GM18870 (cell line): ENCODE results near the gene PROX2.

Experiments used
- ATAC-seq: cut with Tn5 transposase; IDR thresholded peaks from one replicate; pipeline ENCODE4 v1.9.1; 2021; ENCODE audit warnings: moderate library complexity; ENCODE audit not compliant: unreplicated experiment

PROX2 gene

GRCh38 chr14:74909911-74910310, 34.0 kb upstream of the PROX2 start:
- ATAC-seq = no peak

GRCh38 chr14:74909501-74909900, 33.6 kb upstream of the PROX2 start:
- ATAC-seq = no peak

GRCh38 chr14:74908861-74909341, 33.0 kb upstream of the PROX2 start:
- no peak for ATAC-seq

GRCh38 chr14:74907744-74908143, 31.8 kb upstream of the PROX2 start:
- ATAC-seq = no peak

GRCh38 chr14:74906925-74907521, 31.1 kb upstream of the PROX2 start:
- ATAC-seq = no peak

- ATAC-seq = no peak
These were observed 29.7 kb upstream of the PROX2 start for GRCh38 chr14:74905595-74906142.

GRCh38 chr14:74904635-74905503, 28.9 kb upstream of the PROX2 start:
- ATAC-seq = no peak

- ATAC-seq = no peak
These were observed 27.2 kb upstream of the PROX2 start for GRCh38 chr14:74902941-74903705.

- no peak for ATAC-seq
These were observed 22.7 kb upstream of the PROX2 start for GRCh38 chr14:74898694-74899093.

- ATAC-seq = no peak
These were observed 22.1 kb upstream of the PROX2 start for GRCh38 chr14:74898083-74898482.

- ATAC-seq = no peak
These were observed 21.7 kb upstream of the PROX2 start for GRCh38 chr14:74897642-74898041.

- no peak for ATAC-seq
These were observed 20.5 kb upstream of the PROX2 start for GRCh38 chr14:74896400-74896799.

- ATAC-seq = peak; percentile 54
These were observed 17.7 kb upstream of the PROX2 start for GRCh38 chr14:74893614-74894091.

GRCh38 chr14:74892745-74893144, 16.8 kb upstream of the PROX2 start:
- no peak for ATAC-seq

GRCh38 chr14:74891870-74892269, 15.9 kb upstream of the PROX2 start:
- ATAC-seq = no peak

GRCh38 chr14:74890262-74890661, 14.3 kb upstream of the PROX2 start:
- ATAC-seq = no peak

GRCh38 chr14:74888164-74889158, 12.5 kb upstream of the PROX2 start:
- ATAC-seq = no peak

- ATAC-seq = no peak
These were observed 10.1 kb upstream of the PROX2 start for GRCh38 chr14:74886001-74886400.

GRCh38 chr14:74882103-74882920, 6.4 kb upstream of the PROX2 start:
- ATAC-seq = peak; percentile 29
